K562 (cell line): ENCODE measurements around the gene COX5A. TPM values are rescaled to one million over a fixed set of nuclear protein-coding genes. Genes with fewer than 3 reads are reported as not detected.

ENCODE experiments used
- CHD2 ChIP-seq: IDR thresholded peaks from 2 replicates; pipeline ENCODE4 v1.6.1; 2011; ENCODE audit warnings: low read depth, low read length
- EGR1 ChIP-seq: fragments of 450-650 bp; conservative IDR thresholded peaks from 2 replicates; pipeline ENCODE4 v1.6.1; 2017; ENCODE audit warnings: mild to moderate bottlenecking
- HES1 ChIP-seq: fragments of 450-650 bp; IDR thresholded peaks from 2 replicates; pipeline ENCODE4 v1.6.1; 2016; ENCODE audit warnings: low read depth, mild to moderate bottlenecking, moderate library complexity
- HNRNPH1 ChIP-seq: fragments of 200-400 bp; formaldehyde crosslinking; optimal IDR thresholded peaks from 2 replicates; pipeline ENCODE3; 2017; ENCODE audit warnings: low read depth, mild to moderate bottlenecking, low read length, moderate library complexity
- MAZ ChIP-seq, 2 experiments: fragments of 450-650 bp in 1 of 2; sonication (generic) in 1 of 2; formaldehyde crosslinking; IDR thresholded peaks in 1 of 2; conservative IDR thresholded peaks in 1 of 2; 2 replicates each; pipeline versions ENCODE4 v1.4.0 to v1.5.0; 2020; ENCODE audit warnings: mild to moderate bottlenecking in 1 of 2, missing genetic modification reagents in 1 of 2
- NR4A1 ChIP-seq, 2 experiments: fragments of 250-450 bp in 1 of 2; fragments of 450-650 bp in 1 of 2; sonication (Bioruptor Pico) in 1 of 2; IDR thresholded peaks; 2 replicates each; pipeline versions ENCODE4 v1.4.0 to v1.6.1; 2016 to 2020; ENCODE audit warnings: mild to moderate bottlenecking in 2 of 2, missing compliant biosample characterization in 1 of 2, missing genetic modification characterization in 1 of 2, moderate library complexity in 1 of 2
- NRF1 ChIP-seq, 2 experiments: fragments of 450-650 bp; IDR thresholded peaks in 1 of 2; conservative IDR thresholded peaks in 1 of 2; 2 replicates each; pipeline ENCODE4 v1.6.1; 2014; ENCODE audit warnings: mild to moderate bottlenecking in 2 of 2
- SMAD4 ChIP-seq: fragments of 250-450 bp; sonication (Bioruptor Pico); conservative IDR thresholded peaks from 2 replicates; pipeline ENCODE4 v1.8.0; 2021; ENCODE audit warnings: inconsistent platforms, mild to moderate bottlenecking, moderate library complexity
- TGIF2 ChIP-seq: sonication (generic); formaldehyde crosslinking; IDR thresholded peaks from 2 replicates; pipeline ENCODE4 v1.8.1; 2022; ENCODE audit warnings: mild to moderate bottlenecking, missing genetic modification reagents, moderate library complexity
- VEZF1 ChIP-seq: fragments of 200-800 bp; sonication (Bioruptor generic); IDR thresholded peaks from 2 replicates; pipeline ENCODE4 v1.6.1; 2017; ENCODE audit warnings: missing genetic modification characterization, missing compliant biosample characterization
- ZBTB17 ChIP-seq: fragments of 450-650 bp; formaldehyde crosslinking; IDR thresholded peaks from 2 replicates; pipeline ENCODE4 v1.4.0; 2020; ENCODE audit warnings: mild to moderate bottlenecking
- ZBTB40 ChIP-seq, 2 experiments: fragments of 450-650 bp in 1 of 2; sonication (generic) in 1 of 2; formaldehyde crosslinking in 1 of 2; IDR thresholded peaks; 2 replicates each; pipeline versions ENCODE4 v1.7.1 to v1.9.0; 2016 to 2022; ENCODE audit warnings: inconsistent platforms in 1 of 2, mild to moderate bottlenecking in 1 of 2, missing genetic modification reagents in 1 of 2
- ZNF316 ChIP-seq: fragments of 450-650 bp; IDR thresholded peaks from 2 replicates; pipeline ENCODE4 v1.6.1; 2016
- polyA plus RNA-seq, 8 experiments: library from polyadenylated mRNA; depleted of rRNA in 4 of 8; stranded (reverse) in 5 of 8; unstranded in 3 of 8; fragments of >200 nt; fragmentation: Nextera tagmentation in 2 of 8; fragmentation: Illumina TruSeq in 1 of 8; extraction: Ambion mirVana in 2 of 8; extraction: Trizol in 1 of 8; gene quantifications; 2 replicates each; pipeline versions ENCODE4 v1.2.1 to v1.2.3, GENCODE V29; 2011 to 2014; ENCODE audit warnings: inconsistent platforms in 1 of 8, missing spikeins in 1 of 8
- total RNA-seq, 7 experiments: library from RNA; depleted of rRNA in 6 of 7; stranded (reverse); fragments of >200 nt in 6 of 7; fragmentation: Illumina TruSeq in 2 of 7; extraction: Trizol in 2 of 7; gene quantifications; 2 replicates each; pipeline versions ENCODE4 v1.2.1 to v1.2.3, GENCODE V29; 2011 to 2021; ENCODE audit warnings: low replicate concordance in 1 of 7

The COX5A gene
- total and polyA plus RNA-seq, 9 of the 15 experiments (the other 6 are each of a cell fraction or from before 2014, with no cell fraction given) = 86.8 to 553 (median 371) TPM

GRCh38 chr15:74956648-74957475 is 19.0 kb upstream of the COX5A start, which contains the start of gene RPP25 (continued):
- no peak for TF ChIP-seq TGIF2 (CRISPR knock-in tag)
- peak; percentile 65 to 66; a peak in 2 of 4 replicates for TF ChIP-seq NRF1 (conservative IDR thresholded peaks at IDR 0.05 in 1 of 2, IDR thresholded peaks at IDR 0.05 in 1 of 2)
- TF ChIP-seq EGR1 = peak; percentile 58; the same call in 1 of the 2 replicates
- 0 out of 2 replicates have a peak, but pooled peaks have one; percentile 19 for TF ChIP-seq ZBTB40 (IDR thresholded peaks at IDR 0.05)
- no peak for TF ChIP-seq ZBTB40 (CRISPR knock-in tag; IDR thresholded peaks at IDR 0.05)
- TF ChIP-seq CHD2 = 0 out of 2 replicates have a peak, but pooled peaks have one; percentile 3
- no peak for TF ChIP-seq ZNF316
- no peak for TF ChIP-seq HNRNPH1
- TF ChIP-seq SMAD4 = 0 out of 2 replicates have a peak, but pooled peaks have one; percentile 6
- peak in 1 of 2 experiments; percentile 63; a peak in 2 of 4 replicates for TF ChIP-seq MAZ (CRISPR knock-in tag; conservative IDR thresholded peaks at IDR 0.05 in 1 of 2, IDR thresholded peaks at IDR 0.05 in 1 of 2)
- peak; percentile 42 for TF ChIP-seq VEZF1
- no peak for TF ChIP-seq HES1
- TF ChIP-seq NR4A1 (CRISPR knock-in tag; IDR thresholded peaks at IDR 0.05) = no peak
- TF ChIP-seq NR4A1 (tag; IDR thresholded peaks at IDR 0.05) = 0 out of 2 replicates have a peak, but pooled peaks have one; percentile 6
- no peak for TF ChIP-seq ZBTB17
